NOMO-1 treated with dmso at 0.1 percent for 144 hours (cell line): ENCODE measurements around the gene PIM2.
"Not testable (repeated sequence)": the region's sequence is repeated elsewhere in the genome, so short reads cannot be mapped to it uniquely, and the experiment has no call there.

ENCODE experiments used
- DNase-seq: peaks from one replicate; lab custom pipeline; 2025; ENCODE audit not compliant: unreplicated experiment; lab: John Stamatoyannopoulos, UW

Gene PIM2

GRCh38 chrX:48908600-48908999 lies 10.2 kb downstream of the PIM2 start:
- DNase-seq = no peak

- DNase-seq = no peak
Observed at GRCh38 chrX:48905090-48905790, 13.6 kb downstream of the PIM2 start.

- DNase-seq = no peak
Observed at GRCh38 chrX:48904626-48905025, 14.2 kb downstream of the PIM2 start.

GRCh38 chrX:48904180-48904579 lies 14.6 kb downstream of the PIM2 start:
- no peak for DNase-seq

- no peak for DNase-seq
Observed at GRCh38 chrX:48903290-48903689, 15.5 kb downstream of the PIM2 start.

DNA sequence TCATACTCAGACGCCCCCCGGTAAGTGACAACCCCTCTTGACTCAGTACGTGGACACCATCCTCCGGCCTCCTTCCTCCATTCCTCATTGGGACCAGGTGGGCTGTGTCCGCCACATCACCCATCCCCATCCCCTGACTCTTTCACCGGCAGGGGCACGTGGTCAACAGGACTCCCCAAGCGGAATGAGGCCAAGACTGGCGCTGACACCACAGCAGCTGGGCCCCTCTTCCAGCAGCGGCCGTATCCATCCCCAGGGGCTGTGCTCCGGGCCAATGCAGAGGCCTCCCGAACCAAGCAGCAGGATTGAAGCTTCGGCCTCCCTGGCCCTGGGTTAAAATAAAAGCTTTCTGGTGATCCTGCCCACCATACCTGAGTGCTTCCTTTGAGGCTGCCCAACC lies 16.0 kb downstream of the PIM2 start:
- DNase-seq = no peak

DNA sequence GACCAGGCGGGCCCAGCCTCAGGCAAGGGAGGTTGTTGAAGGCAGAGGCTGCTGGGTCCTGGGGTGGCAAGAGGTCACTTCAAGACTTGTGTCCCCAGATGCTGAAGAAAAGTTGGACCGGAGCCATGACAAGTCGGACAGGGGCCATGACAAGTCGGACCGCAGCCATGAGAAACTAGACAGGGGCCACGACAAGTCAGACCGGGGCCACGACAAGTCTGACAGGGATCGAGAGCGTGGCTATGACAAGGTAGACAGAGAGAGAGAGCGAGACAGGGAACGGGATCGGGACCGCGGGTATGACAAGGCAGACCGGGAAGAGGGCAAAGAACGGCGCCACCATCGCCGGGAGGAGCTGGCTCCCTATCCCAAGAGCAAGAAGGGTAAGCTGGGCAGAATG lies 16.7 kb downstream of the PIM2 start:
- no peak for DNase-seq

DNA sequence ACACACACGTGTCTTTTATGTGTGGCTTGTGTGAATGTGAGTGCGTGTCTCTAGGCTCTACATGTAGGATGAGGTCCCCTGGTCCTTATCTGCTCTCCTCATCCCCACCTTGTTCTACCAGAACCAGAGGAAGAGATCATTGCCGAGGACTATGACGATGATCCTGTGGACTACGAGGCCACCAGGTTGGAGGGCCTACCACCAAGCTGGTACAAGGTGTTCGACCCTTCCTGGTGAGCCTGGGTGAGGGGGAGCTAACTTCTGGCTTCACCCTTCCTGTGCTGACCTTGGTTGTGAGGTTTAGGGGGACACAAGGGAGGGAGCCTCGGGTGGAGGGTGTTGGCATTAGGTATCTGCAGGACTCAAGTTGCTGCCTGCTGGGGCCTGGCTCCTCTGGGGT lies 17.8 kb downstream of the PIM2 start:
- DNase-seq = no peak

GRCh38 chrX:48899078-48899410 lies 19.8 kb downstream of the PIM2 start:
- no peak for DNase-seq

DNA sequence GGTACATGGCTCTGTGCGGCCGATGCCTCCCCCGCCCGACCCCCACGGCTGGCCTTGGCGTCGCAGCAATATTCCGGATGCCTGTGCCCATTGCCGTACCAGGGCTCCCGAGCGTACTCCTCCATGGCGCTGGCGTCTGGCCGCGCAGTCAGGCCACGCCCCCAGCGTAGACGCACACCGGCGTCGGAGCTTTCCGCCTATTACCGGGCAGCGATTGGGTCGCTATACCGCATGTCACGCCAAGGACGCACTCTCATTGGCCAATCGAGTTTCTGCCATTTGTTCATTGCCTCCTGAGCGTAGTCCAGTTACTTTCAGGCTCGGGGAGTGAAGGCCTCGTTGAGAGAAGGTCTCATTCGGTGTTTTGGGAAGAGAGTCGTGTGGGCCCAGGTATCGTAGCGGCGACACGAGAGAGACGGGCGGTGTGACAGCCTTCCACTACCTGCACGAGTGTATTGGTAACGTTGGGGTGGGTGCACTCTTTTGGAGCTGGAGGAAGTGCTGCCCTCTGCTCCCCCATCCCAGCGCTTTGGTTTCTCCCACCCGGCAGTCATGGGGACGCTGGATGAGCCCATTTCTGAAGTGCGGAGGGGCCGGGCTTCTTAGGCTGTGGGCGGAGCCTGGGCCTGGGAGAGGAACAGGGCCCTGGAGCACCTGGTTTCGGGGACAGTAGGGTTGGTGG lies 21.1 kb downstream of the PIM2 start, which contains the start of the genes PQBP1 and TIMM17B:
TSS of gene PQBP1 (plus strand) at position 306 of the 682 bp plus-strand sequence. CDS start 580 bp downstream, outside the sequence.
TSS of gene TIMM17B (minus strand) at position 144 of the 682 bp plus-strand sequence. CDS start at position 125, 19 bp downstream.
- DNase-seq = peak; percentile 87

GRCh38 chrX:48897157-48897624 lies 21.6 kb downstream of the PIM2 start:
- no peak for DNase-seq

- DNase-seq = no peak
Observed at GRCh38 chrX:48896611-48897011, 22.2 kb downstream of the PIM2 start.

DNA sequence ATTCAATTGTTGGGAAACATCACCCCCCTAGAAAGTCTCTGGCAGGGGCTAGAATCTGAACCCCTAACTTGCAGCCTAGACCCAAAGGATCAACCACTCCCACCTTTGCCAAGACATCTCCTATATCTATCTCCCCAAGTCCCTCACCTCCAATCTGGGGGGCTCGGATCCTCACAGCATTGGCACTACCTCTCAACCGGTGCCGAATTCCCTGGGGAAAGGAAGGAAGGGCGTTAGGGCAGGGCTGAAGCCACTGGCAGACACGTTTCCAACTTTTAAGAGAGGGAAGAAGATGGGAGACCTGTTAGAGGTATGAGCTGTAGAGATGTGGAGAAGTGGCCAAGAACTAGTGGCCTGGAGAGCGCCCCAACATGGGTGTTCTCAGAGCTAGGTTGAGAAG lies 23.9 kb downstream of the PIM2 start:
- DNase-seq = no peak

GRCh38 chrX:48893556-48894348 lies 25.1 kb downstream of the PIM2 start:
- no peak for DNase-seq

DNA sequence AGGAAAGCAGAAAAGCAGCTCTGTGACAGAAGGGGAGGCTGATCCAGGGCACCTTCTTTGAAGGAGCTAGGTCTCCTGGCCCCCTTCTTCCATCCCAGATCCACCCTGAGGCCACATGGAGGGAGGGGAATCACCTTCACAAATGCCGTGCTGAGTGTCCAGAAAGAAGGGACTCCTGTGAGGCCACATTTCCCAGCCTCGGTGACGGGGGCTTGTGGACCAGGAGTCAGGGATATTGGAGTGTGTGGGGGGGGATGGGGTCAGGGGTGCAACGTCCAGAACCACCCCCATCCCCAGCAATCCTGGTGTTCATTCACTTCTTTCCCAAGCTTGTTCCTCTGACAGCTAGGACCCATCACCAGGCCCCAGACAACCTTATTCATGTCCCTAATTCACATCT lies 25.9 kb downstream of the PIM2 start:
- DNase-seq = no peak

- peak; percentile 78 for DNase-seq
Observed at GRCh38 chrX:48891402-48892288, 27.2 kb downstream of the PIM2 start.

GRCh38 chrX:48890934-48891401 lies 27.9 kb downstream of the PIM2 start:
- no peak for DNase-seq

- no peak for DNase-seq
Observed at GRCh38 chrX:48890296-48890925, 28.4 kb downstream of the PIM2 start.

GRCh38 chrX:48886586-48886985 lies 32.2 kb downstream of the PIM2 start:
- not testable (repeated sequence) for DNase-seq

DNA sequence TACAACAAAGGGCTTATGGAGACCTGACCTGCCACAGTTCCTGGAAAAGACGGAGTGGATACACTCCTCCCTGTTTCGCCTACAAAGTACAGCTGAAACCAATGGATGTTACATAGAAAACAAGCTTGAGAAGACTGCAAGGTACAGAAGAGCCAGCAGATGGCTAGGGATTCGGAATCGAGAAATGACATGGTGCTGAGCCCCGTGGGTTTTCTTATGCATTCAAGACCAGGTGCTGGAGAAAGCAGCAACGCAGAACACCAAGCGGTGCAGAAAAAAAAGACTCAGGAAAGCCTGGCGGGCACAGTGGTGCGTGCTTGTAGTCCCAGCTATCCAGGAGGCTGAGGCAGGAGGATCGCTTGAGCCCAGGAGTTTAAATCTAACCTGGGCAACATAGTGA lies 35.1 kb downstream of the PIM2 start:
- DNase-seq = no peak
